H1 (cell line): Measurements from ENCODE around the gene PTPA. TPM values are rescaled to one million over a fixed set of nuclear protein-coding genes. Genes with fewer than 3 reads are reported as not detected.

Experiments used
- CTCF ChIA-PET: fragments of 300-600 bp; sonication (Branson Sonifier 250); formaldehyde crosslinking; loops from one replicate; lab custom pipeline; 2021; ENCODE audit not compliant: partially characterized antibody; lab: Charles Lee
- POLR2A ChIA-PET: fragments of 300-600 bp; sonication (Branson Sonifier 250); formaldehyde crosslinking; loops from one replicate; lab custom pipeline; 2021; ENCODE audit warnings: inconsistent platforms; ENCODE audit not compliant: partially characterized antibody; lab: Charles Lee
- DNase-seq, 2 experiments: peaks; one replicate each; pipeline versions ENCODE4 v3.0.0 to v3.0.0-alpha.2; 2010 to 2022; ENCODE audit warnings: low spot score in 2 of 2, low read depth in 1 of 2, mixed read lengths in 1 of 2
- FAIRE-seq: peaks from 2 replicates; lab custom pipeline; 2011; peaks lifted over from hg19 to GRCh38; lab: Jason Lieb, UNC
- H2AFZ ChIP-seq: 2 replicates; pipeline ENCODE4 v1.8.1; 2012; ENCODE audit warnings: low read length, inconsistent platforms
- H2AK5ac ChIP-seq: 2 replicates; pipeline ENCODE4 v1.6.1; 2013; ENCODE audit warnings: low read depth, low read length
- H2BK120ac ChIP-seq: replicated peaks from 2 replicates; pipeline ENCODE3; 2013; ENCODE audit warnings: low read depth, low read length, inconsistent platforms
- H2BK12ac ChIP-seq: 2 replicates; pipeline ENCODE4 v1.6.1; 2013; ENCODE audit warnings: low read depth, low read length
- H2BK15ac ChIP-seq: 2 replicates; pipeline ENCODE4 v1.6.1; 2013; ENCODE audit warnings: low read length
- H2BK20ac ChIP-seq: 2 replicates; pipeline ENCODE4 v1.6.1; 2013; ENCODE audit warnings: low read length
- H2BK5ac ChIP-seq: 2 replicates; pipeline ENCODE4 v1.6.1; 2013; ENCODE audit warnings: low read depth, low read length
- H3K14ac ChIP-seq: 2 replicates; pipeline ENCODE4 v1.6.1; 2013; ENCODE audit warnings: inconsistent platforms; ENCODE audit not compliant: insufficient read length
- H3K18ac ChIP-seq: 2 replicates; pipeline ENCODE4 v1.6.1; 2013; ENCODE audit warnings: low read length; ENCODE audit errors: extremely low read depth
- H3K23ac ChIP-seq: 2 replicates; pipeline ENCODE4 v1.6.1; 2013; ENCODE audit warnings: inconsistent platforms; ENCODE audit not compliant: insufficient read length
- H3K23me2 ChIP-seq: 2 replicates; pipeline ENCODE4 v1.6.1; 2013; ENCODE audit warnings: low read depth, low read length
- H3K27ac ChIP-seq: 2 replicates; pipeline ENCODE4 v1.6.1; 2011; ENCODE audit warnings: low read depth, low read length, inconsistent platforms
- H3K27me3 ChIP-seq, 4 experiments: replicated peaks in 1 of 4; 1 replicate in 1 of 4; 2 replicates in 3 of 4; pipeline versions ENCODE4 v1.6.1 to v1.8.1; 2011 to 2013; ENCODE audit warnings: low read length in 3 of 4, mild to moderate bottlenecking in 3 of 4, inconsistent platforms in 2 of 4, mixed read lengths in 2 of 4, moderate library complexity in 1 of 4; ENCODE audit not compliant: control insufficient read depth in 3 of 4, insufficient read depth in 3 of 4; ENCODE audit errors: extremely low read depth in 1 of 4
- H3K36me3 ChIP-seq, 4 experiments: 2 replicates each; pipeline versions ENCODE4 v1.6.1 to v1.8.1; 2011 to 2013; ENCODE audit warnings: mild to moderate bottlenecking in 4 of 4, low read length in 3 of 4, moderate library complexity in 2 of 4, control low read depth in 1 of 4, inconsistent platforms in 1 of 4; ENCODE audit not compliant: insufficient read depth in 4 of 4, control insufficient read depth in 2 of 4
- H3K4ac ChIP-seq: replicated peaks from 2 replicates; pipeline ENCODE3; 2013; ENCODE audit warnings: low read length, low read depth, mixed read lengths, inconsistent platforms; ENCODE audit not compliant: insufficient read length
- H3K4me1 ChIP-seq, 4 experiments: replicated peaks in 1 of 4; 1 replicate in 1 of 4; 2 replicates in 3 of 4; pipeline versions ENCODE4 v1.6.1 to v1.8.1; 2011 to 2013; ENCODE audit warnings: low read length in 3 of 4, inconsistent platforms in 2 of 4, mixed read lengths in 1 of 4; ENCODE audit not compliant: insufficient read depth in 4 of 4, control insufficient read depth in 3 of 4
- H3K4me2 ChIP-seq, 2 experiments: 2 replicates each; pipeline versions ENCODE4 v1.6.1 to v1.8.1; 2011 to 2013; ENCODE audit warnings: low read depth in 2 of 2, low read length in 2 of 2, control low read depth in 1 of 2, inconsistent platforms in 1 of 2, mild to moderate bottlenecking in 1 of 2; ENCODE audit not compliant: insufficient read depth in 1 of 2
- H3K4me3 ChIP-seq, 4 experiments: fragments of 200-600, 300-600 bp in 1 of 4; sonication (generic), shearing (Covaris generic), sonication (Bioruptor Twin) in 1 of 4; 2 replicates each; pipeline versions ENCODE4 v1.5.1 to v1.8.1; 2011 to 2016; ENCODE audit warnings: low read length in 4 of 4, low read depth in 3 of 4, control low read depth in 2 of 4, inconsistent platforms in 2 of 4, mild to moderate bottlenecking in 2 of 4, mixed read lengths in 1 of 4, moderate library complexity in 1 of 4; ENCODE audit not compliant: insufficient read depth in 2 of 4; ENCODE audit errors: extremely low read depth in 1 of 4
- H3K56ac ChIP-seq: replicated peaks from 2 replicates; pipeline ENCODE3; 2013; ENCODE audit warnings: low read depth, mild to moderate bottlenecking, mixed read lengths, low read length, inconsistent platforms; ENCODE audit not compliant: insufficient read length
- H3K79me1 ChIP-seq: 2 replicates; pipeline ENCODE4 v1.6.1; 2013; ENCODE audit warnings: low read depth, low read length, control low read depth
- H3K79me2 ChIP-seq, 2 experiments: 2 replicates each; pipeline versions ENCODE4 v1.6.1 to v1.8.1; 2012 to 2013; ENCODE audit warnings: low read length in 2 of 2, mild to moderate bottlenecking in 2 of 2, inconsistent platforms in 1 of 2; ENCODE audit not compliant: insufficient read depth in 2 of 2, control insufficient read depth in 1 of 2
- H3K9ac ChIP-seq, 4 experiments: replicated peaks in 1 of 4; 1 replicate in 1 of 4; 2 replicates in 3 of 4; pipeline versions ENCODE4 v1.6.1 to v1.8.1; 2011 to 2013; ENCODE audit warnings: low read depth in 3 of 4, low read length in 3 of 4, control low read depth in 2 of 4, mild to moderate bottlenecking in 2 of 4, moderate library complexity in 2 of 4, inconsistent platforms in 1 of 4; ENCODE audit errors: extremely low read depth in 1 of 4
- H3K9me3 ChIP-seq, 2 experiments: 2 replicates each; pipeline versions ENCODE4 v1.6.1 to v1.8.1; 2012 to 2013; ENCODE audit warnings: mild to moderate bottlenecking in 2 of 2, moderate library complexity in 2 of 2, control low read depth in 1 of 2, inconsistent platforms in 1 of 2, low read depth in 1 of 2, low read length in 1 of 2, mixed read lengths in 1 of 2; ENCODE audit not compliant: insufficient read depth in 2 of 2
- H4K20me1 ChIP-seq, 2 experiments: replicated peaks in 1 of 2; 2 replicates each; pipeline versions ENCODE3 to v1.8.1; 2011 to 2013; ENCODE audit warnings: inconsistent platforms in 2 of 2, low read length in 2 of 2, mild to moderate bottlenecking in 1 of 2; ENCODE audit not compliant: insufficient read depth in 2 of 2, control insufficient read depth in 1 of 2
- H4K5ac ChIP-seq: 2 replicates; pipeline ENCODE4 v1.6.1; 2013; ENCODE audit warnings: low read length, low read depth, mixed read lengths, inconsistent platforms; ENCODE audit not compliant: insufficient read length
- H4K8ac ChIP-seq: 2 replicates; pipeline ENCODE4 v1.8.0; 2013; ENCODE audit warnings: mild to moderate bottlenecking, moderate library complexity, low read length, inconsistent platforms; ENCODE audit not compliant: insufficient read depth; ENCODE audit errors: extremely low read depth
- H4K91ac ChIP-seq: replicated peaks from 2 replicates; pipeline ENCODE3; 2013; ENCODE audit warnings: low read length, mixed read lengths, inconsistent platforms; ENCODE audit not compliant: insufficient read length
- BACH1 ChIP-seq: IDR thresholded peaks from 2 replicates; pipeline ENCODE4 v1.6.1; 2012; ENCODE audit warnings: low read length, improper control_type of control experiment
- BRCA1 ChIP-seq: IDR thresholded peaks from 2 replicates; pipeline ENCODE4 v1.6.1; 2012; ENCODE audit warnings: low read depth, low read length, improper control_type of control experiment
- EGR1 ChIP-seq: IDR thresholded peaks from 2 replicates; pipeline ENCODE4 v1.6.1; 2011; ENCODE audit warnings: low read depth, low read length, borderline replicate concordance
- EZH2 ChIP-seq: fragments of 200-600 bp; sonication (generic); IDR thresholded peaks from 2 replicates; pipeline ENCODE4 v1.7.1; 2012; ENCODE audit warnings: low read depth, mild to moderate bottlenecking, moderate library complexity, low read length, inconsistent platforms; ENCODE audit not compliant: severe bottlenecking
- GABPA ChIP-seq: IDR thresholded peaks from 2 replicates; pipeline ENCODE4 v1.6.1; 2011; ENCODE audit warnings: mild to moderate bottlenecking, low read length, moderate library complexity, borderline replicate concordance; ENCODE audit not compliant: insufficient read depth
- MAFK ChIP-seq: IDR thresholded peaks from 2 replicates; pipeline ENCODE4 v1.6.1; 2012; ENCODE audit warnings: low read depth, mild to moderate bottlenecking, improper control_type of control experiment, low read length
- RFX5 ChIP-seq: IDR thresholded peaks from 2 replicates; pipeline ENCODE4 v1.6.1; 2011; ENCODE audit warnings: low read depth, low read length, improper control_type of control experiment, borderline replicate concordance
- SAP30 ChIP-seq: fragments of 300-600 bp; sonication (generic); IDR thresholded peaks from 2 replicates; pipeline ENCODE4 v1.7.1; 2012; ENCODE audit warnings: low read length, moderate library complexity, mild to moderate bottlenecking, inconsistent platforms; ENCODE audit not compliant: insufficient read depth, insufficient replicate concordance
- SIN3A ChIP-seq, 2 experiments: IDR thresholded peaks in 1 of 2; conservative IDR thresholded peaks in 1 of 2; 2 replicates each; pipeline ENCODE4 v1.6.1; 2011 to 2012; ENCODE audit warnings: low read length in 2 of 2, improper control_type of control experiment in 1 of 2, low read depth in 1 of 2, mild to moderate bottlenecking in 1 of 2
- SRF ChIP-seq: IDR thresholded peaks from 2 replicates; pipeline ENCODE4 v1.6.1; 2011; ENCODE audit warnings: mild to moderate bottlenecking, low read depth, low read length, moderate library complexity
- TAF7 ChIP-seq: optimal IDR thresholded peaks from 2 replicates; pipeline ENCODE3; 2011; ENCODE audit warnings: low read depth, mild to moderate bottlenecking, inconsistent platforms, low read length, moderate library complexity, borderline replicate concordance
- TBP ChIP-seq: IDR thresholded peaks from 2 replicates; pipeline ENCODE4 v1.6.1; 2011; ENCODE audit warnings: low read depth, low read length, improper control_type of control experiment
- TCF12 ChIP-seq: IDR thresholded peaks from 2 replicates; pipeline ENCODE4 v1.6.1; 2011; ENCODE audit warnings: low read depth, mild to moderate bottlenecking, low read length
- WGBS, 2 experiments: shearing (Covaris generic) in 1 of 2; methylation state at CpG; one replicate each; pipeline versions ENCODE4 v1.1.6 to v1.1.7; 2013 to 2015; ENCODE audit warnings: low lambda C conversion rate in 2 of 2, mixed read lengths in 2 of 2, inconsistent platforms in 1 of 2, low coverage in 1 of 2, missing lambda C conversion rate in 1 of 2; ENCODE audit not compliant: insufficient replicate concordance in 2 of 2, insufficient coverage in 1 of 2, insufficient read length in 1 of 2; ENCODE audit errors: extremely low coverage in 1 of 2, missing lambda C conversion rate in 1 of 2; 5-methylcytosine and 5-hydroxymethylcytosine counted together
- polyA plus RNA-seq, 7 experiments: library from polyadenylated mRNA; depleted of rRNA in 3 of 7; stranded (reverse) in 5 of 7; unstranded in 2 of 7; fragments of >200 nt in 5 of 7; fragments of 200-250 nt in 2 of 7; gene quantifications; 1 replicate in 5 of 7; 2 replicates in 1 of 7; 4 replicates in 1 of 7; pipeline versions ENCODE4 v1.2.1 to v1.2.3, GENCODE V29; 2011 to 2013; ENCODE audit warnings: missing spikeins in 2 of 7, mixed read lengths in 2 of 7
- total RNA-seq: library from RNA; stranded (reverse); fragmentation: NEBNext Ultra II Directional; extraction: Animal tissue kit (Norgen Biotek cat#: 25700); gene quantifications from 2 replicates; pipeline ENCODE4 v1.2.1, GENCODE V29; 2021

PTPA gene
- total and polyA plus RNA-seq, 2 of the 8 experiments (the other 6 are each of a cell fraction or from before 2014, with no cell fraction given), result 114 to 145 TPM

GRCh38 chr9:129103595-129103965 is 7.6 kb upstream of the PTPA start:
- no peaks in the 10 kb centered on the region for H3K36me3 ChIP-seq
- no peak overlapping the region for H2AK5ac ChIP-seq
- no peak overlapping the region for H3K4ac ChIP-seq
- FAIRE-seq (no peak), DNase-seq (no peak)
- H3K4me1 ChIP-seq, result peaks cover 0 to 5% (median 1%) of the 10 kb centered on the region in 4 experiments; a peak in 2 of 7 replicates
- no peak overlapping the region for H3K9ac ChIP-seq
- peaks cover 0 to 6% (median 4%) of the 10 kb centered on the region in 4 experiments; a peak in 4 of 7 replicates for H3K27me3 ChIP-seq
- no peak overlapping the region for H2BK120ac ChIP-seq
- H3K23me2 ChIP-seq, result no peaks in the 10 kb centered on the region
- H4K5ac ChIP-seq, result no peak overlapping the region
- no peak overlapping the region for H3K14ac ChIP-seq
- H2BK5ac ChIP-seq, result no peak overlapping the region
- no peak overlapping the region for H4K91ac ChIP-seq
- H3K4me2 ChIP-seq, result no peak overlapping the region
- no peak overlapping the region for H3K18ac ChIP-seq
- CTCF ChIA-PET, result interaction anchor here (0.6 to 2.0 kb wide), 10 partner anchors 9 to 510 kb away, joined by 3 to 12 read pairs (median 4); no protein-coding TSS in a partner anchor
- H4K20me1 ChIP-seq, result no peaks in the 10 kb centered on the region
- no peak overlapping the region for H3K56ac ChIP-seq
- H3K23ac ChIP-seq, result no peak overlapping the region
- H2AFZ ChIP-seq, result no peak overlapping the region
- no peak overlapping the region for H2BK12ac ChIP-seq
- POLR2A ChIA-PET, result interaction anchor here (0.6 to 1.0 kb wide), 2 partner anchors 11 to 65 kb away, joined by 3 read pairs; no protein-coding TSS in a partner anchor
- 78% methylated on average over 4 of the region's 4 CpGs; no CpG with 5 or more reads in 1 of the 2 experiments for WGBS, 2 experiments
- H4K8ac ChIP-seq, result no peak overlapping the region
- H2BK15ac ChIP-seq, result no peak overlapping the region
- no peaks in the 10 kb centered on the region for H3K9me3 ChIP-seq
- no peaks in the 10 kb centered on the region for H3K79me1 ChIP-seq
- H3K79me2 ChIP-seq, result no peaks in the 10 kb centered on the region
- H3K27ac ChIP-seq, result no peak overlapping the region
- H3K4me3 ChIP-seq, result no peak overlapping the region
- no peak overlapping the region for H2BK20ac ChIP-seq
- TF ChIP-seq GABPA (no peak), SAP30 (no peak), TAF7 (no peak), BACH1 (no peak), TBP (no peak), MAFK (no peak), BRCA1 (no peak), EGR1 (no peak), SRF (no peak), TCF12 (no peak), SIN3A (conservative IDR thresholded peaks at IDR 0.05 in 1 of 2, IDR thresholded peaks at IDR 0.05 in 1 of 2; ENCODE audit: low read depth in 1 of 2, low read length in 2 of 2) (no peak), RFX5 (no peak), EZH2 (no peak)
